GM19240 (cell line): ENCODE results near the gene CDH12.
"Not testable (repeated sequence)": the region's sequence is repeated elsewhere in the genome, so short reads cannot be mapped to it uniquely, and the experiment has no call there.

Experiments
- DNase-seq: peaks from one replicate; pipeline ENCODE4 v3.0.0; 2011; ENCODE audit warnings: low spot score; ENCODE audit not compliant: insufficient read length

Gene CDH12

DNA sequence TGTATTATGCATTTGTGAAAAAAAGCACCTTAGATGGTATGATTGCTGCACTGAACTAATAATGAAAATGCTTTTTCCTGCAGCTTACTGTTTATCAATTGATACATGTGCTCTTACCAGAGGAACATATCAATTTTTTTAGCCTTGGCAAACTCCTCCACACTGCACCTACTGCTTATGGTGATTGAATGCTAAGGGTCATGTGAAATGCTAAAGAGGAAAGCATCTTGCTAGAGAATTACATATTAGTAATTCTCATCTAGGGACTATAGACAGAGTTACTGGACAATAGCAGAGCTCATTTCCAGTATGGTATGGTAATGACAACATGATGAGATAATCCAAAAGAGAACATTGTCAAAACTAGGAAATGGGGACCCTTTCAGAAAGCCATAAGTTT, 817.1 kb downstream of the CDH12 start:
- no peak for DNase-seq

GRCh38 chr5:22033066-22033465, 820.1 kb downstream of the CDH12 start:
- DNase-seq = no peak

DNA sequence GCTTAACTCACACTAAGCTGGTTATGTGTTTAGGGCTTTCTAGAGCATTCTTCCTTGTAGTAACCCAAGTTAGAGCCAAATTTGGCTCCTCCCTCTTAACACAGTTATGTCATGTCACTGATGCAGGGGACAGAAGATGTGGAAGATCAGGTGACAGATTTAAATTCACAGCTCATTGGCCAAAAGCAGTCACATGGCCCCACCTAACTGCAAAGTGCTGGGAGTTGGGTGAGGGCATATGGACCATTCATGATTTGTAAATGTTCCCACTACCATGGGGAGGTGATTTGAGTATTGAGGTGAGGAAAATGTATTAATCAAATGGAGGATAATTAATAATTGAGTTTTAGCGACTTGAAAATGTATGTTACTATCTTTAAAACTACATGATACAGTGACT, 829.4 kb downstream of the CDH12 start:
- no peak for DNase-seq

GRCh38 chr5:22012893-22013292, 840.3 kb downstream of the CDH12 start:
- not testable (repeated sequence) for DNase-seq

DNA sequence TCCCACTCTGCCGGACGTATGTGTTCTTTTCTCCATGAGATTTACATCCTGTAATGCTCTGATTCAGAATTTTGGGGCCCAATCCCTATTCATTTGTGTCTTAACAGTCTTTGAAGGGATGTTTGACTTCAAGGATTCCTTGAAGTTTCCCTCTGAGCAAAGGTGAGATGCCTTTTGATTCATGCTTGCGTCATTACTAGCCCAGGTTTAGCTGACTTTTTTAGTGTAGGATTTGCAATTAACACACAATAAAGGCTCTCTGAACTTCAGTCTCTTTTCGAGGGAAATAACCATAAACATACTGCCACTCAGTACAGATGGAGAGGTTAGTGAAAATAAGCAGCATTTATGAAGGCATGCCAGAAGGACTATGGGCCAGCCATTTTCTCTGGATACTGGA, 842.3 kb downstream of the CDH12 start:
- DNase-seq = not testable (repeated sequence)

DNA sequence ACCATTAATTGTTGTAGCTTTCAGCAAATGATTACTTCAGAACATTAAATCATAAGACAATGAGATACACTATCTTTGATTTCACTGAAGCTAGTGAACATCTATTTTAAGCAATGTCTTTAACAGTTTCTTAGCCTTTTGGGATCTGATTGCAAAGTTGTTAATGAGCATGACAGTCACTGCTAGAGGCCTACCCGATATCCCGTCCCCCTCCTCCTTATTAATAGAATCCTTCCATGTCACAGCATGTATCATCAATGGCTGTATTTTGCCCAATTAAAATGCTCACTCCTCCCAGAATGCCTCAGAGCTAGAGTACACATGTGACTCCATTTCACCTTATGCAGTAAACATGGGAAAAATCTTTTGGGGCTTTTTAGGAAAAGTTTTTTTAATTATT, 852.0 kb downstream of the CDH12 start:
- DNase-seq = not testable (repeated sequence)

DNA sequence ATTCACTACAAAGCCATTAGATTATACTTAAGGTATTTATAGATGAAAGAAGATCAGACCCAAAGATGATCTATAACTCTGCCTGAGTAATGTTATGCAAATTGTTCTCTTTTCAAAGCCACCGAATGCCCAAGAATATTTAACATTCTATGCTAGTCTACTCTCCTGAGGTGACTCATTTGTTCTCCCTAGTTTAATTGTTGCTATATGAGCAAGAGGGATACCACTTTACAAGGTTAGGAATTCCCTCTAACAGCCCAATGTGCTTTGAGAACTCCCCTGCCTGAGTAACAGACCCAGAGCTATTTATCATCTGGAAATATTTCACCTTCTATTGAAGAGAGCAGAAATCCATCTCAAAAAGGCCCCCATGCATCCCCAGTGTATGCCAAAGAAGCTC, 867.3 kb downstream of the CDH12 start:
- DNase-seq = not testable (repeated sequence)

DNA sequence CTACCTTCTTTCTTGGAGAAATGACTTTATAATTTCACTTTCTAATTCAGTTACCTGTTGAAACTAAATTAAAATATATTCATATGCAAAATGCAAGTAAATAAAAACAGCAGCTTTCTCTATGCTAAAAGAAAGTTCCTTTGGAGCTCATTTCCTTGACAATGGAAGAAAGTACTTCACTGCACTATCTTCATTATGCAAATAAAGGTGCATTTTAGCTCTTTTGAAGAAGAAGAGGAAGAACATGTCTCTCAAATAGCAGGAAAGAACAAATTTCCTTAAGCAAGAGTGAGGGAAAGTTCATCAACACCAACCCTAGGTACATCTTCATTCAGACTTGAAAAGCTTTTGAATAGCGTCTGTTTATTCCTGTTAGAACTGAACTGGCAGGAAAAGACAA, 901.6 kb downstream of the CDH12 start:
- DNase-seq = not testable (repeated sequence)

DNA sequence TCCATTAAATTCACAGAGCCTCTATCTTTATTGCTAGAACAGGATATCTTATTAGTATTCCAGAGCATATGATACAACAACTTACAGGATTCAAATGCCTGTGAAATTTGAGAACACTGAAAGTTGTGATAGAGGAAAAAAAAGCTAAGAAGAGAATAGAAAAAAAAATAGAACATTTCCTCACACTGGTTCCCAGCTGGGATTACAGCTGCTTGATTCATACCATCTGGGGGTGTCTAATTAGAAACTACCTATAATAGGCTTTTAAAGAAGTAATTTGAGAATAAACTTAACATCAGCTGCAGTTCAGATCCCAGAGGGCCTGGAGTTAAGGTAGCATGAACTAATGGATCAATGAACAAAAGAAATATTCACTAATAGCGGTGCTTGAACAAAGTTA, 922.0 kb downstream of the CDH12 start:
- DNase-seq = no peak

DNA sequence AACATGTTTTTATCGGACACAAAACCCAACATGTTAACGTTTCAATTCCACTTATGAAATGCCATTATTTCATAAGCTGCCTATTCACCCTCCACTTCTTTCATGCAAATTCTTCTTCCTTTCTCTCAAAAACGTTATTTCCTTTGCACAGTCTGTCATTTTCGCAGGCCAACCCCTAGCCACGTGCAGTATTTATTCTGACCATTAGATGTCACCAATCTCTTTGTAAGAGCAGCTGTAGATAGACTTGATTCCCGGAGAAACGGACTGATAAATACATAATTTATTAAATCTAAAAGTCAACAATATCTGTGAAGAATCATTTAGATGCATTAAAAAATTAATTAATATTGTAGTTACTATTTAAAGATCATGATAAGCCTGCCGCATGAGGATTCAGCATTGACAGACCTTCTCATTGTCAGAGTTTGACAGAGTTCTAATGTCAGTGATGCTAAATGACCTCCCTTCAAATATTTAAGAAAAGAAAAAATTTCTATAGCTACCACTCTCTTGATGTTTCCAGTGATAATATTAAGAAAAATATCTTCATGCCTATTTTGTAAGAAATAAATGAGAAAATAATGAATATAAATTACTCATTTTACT, 933.6 kb downstream of the CDH12 start:
- peak; percentile 8 for DNase-seq

DNA sequence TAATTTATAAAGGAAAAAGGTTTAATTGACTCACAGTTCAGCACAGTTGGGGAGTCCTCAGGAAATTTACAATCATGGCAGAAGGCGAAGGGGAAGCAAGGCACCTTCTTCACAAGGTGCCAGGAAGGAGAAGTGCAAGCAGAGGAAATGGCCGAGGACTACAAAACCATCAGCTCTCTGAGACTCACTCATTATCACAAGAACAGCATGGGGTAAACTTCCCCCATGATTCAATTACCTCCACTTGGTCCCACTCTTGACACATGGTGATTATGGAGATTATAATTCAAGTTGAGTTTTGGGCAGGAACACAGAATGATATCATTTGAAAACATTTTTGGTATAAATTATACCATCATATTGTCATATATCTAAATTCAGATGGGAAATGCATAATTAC, 934.7 kb downstream of the CDH12 start:
- DNase-seq = no peak

DNA sequence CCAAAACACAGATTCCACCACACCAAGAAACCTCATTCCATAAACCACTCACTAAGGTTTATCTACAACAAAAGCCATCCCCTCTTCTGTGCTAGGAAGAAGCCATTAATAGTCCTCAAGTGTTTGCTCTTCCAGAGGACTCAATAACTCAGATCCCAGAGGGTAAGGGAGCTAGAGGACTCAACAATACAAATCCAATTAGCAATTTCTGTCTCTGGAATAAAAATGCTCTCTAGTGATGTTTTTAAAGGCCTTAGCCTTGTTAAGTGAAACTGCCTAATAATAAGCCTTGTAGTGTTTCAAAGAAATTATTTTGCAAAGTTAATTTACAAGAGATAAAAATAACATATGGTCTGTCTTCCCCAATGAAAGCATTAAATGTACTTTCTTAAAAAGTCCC, 942.4 kb downstream of the CDH12 start:
- DNase-seq = no peak

GRCh38 chr5:21895766-21896350, 957.3 kb downstream of the CDH12 start:
- no peak for DNase-seq

DNA sequence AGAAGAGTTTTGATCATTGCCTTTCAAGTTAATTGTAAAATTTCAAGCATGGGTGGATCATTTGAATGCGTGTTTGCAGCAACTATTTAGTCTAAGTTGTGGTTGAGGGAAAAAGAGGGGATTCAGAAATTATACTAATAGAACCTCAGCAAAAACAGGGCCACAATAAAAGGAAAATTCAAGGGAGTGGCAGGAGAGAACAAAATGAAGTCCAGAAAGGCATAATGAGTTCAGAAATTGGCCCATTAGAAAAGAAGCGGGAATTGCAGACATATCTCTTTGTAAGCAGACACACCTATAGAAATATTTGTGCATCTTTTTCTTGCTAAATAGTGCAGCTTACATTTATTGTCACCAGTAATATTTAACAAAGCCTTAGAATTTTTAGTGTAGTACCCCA, 960.0 kb downstream of the CDH12 start:
- DNase-seq = no peak

- DNase-seq = no peak
Observed at GRCh38 chr5:21889581-21889980, 963.6 kb downstream of the CDH12 start.

GRCh38 chr5:21882074-21882745, 970.9 kb downstream of the CDH12 start:
- DNase-seq = no peak

DNA sequence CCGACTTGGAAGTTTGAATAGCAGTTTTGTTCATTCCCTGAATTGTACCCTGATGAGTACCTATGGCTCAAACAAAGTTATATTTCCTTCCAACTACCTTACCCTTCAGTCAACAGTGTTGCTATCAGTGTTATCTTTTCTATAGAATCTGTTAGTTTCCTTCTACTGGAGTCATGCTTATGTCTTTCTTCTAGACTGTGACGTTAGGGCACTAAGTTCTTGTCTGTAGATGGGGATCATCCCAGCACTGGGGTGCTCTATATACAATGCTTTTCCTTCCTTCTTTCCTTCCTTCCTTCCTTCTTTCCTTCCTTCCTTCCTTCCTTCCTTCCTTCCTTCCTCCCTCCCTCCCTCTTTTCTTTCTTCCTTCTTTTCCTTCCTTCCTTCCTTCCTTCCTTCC, 973.0 kb downstream of the CDH12 start:
- DNase-seq = no peak

DNA sequence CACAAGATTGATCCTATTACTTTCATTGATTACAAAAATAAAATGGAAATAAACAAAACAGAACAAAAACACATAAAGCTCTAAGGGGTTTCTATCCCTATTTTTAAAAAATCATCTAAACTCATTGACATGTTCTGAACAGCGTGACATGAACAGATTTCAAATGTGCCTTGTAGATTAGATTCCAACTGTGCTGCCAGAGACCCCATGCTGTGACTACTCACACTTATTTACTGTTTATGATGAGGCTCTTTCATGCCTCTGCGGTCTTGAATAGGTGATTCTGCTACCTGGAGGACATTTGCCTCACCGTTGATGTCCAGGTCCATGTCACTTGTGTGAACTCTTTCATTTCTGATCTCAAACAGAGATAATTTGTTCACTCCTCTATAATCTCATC, 990.2 kb downstream of the CDH12 start:
- no peak for DNase-seq

DNA sequence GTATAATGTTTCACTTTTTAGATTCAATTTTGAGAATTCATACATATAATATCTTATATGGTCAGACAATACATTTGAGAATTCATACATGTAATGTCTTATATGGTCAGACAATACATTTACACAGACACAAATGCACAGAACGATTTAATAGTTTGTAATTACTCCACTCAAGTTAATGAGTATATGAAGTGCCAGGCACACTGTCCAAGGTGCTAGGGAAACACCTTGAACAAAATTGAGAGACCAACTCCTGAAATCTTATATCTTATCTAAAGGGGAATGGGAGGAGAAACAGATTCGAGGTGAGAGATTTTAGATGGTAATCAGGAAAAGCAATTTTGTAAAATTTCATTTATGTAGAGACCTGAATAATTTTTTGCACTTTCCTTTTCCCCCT, 994.7 kb downstream of the CDH12 start:
- DNase-seq = no peak

DNA sequence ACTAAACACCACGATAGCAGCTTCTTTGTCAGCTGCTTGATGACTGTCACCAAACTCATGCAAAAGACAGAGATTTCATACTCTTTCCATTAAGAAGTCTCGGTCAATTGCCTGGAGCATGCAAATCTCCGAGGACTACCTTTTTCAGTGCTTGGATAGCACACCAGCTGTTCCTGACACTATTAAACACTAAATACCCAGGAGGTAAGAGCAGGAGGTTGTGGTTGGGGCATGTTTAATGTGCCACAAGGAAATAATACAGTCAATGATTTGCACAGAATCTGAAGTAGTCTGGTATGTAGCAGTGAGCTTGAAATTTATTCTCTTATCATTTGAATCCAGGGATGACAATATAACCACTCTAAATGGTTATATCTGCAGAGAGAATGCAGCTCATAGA, 996.2 kb downstream of the CDH12 start:
- no peak for DNase-seq

- DNase-seq = no peak
Observed at GRCh38 chr5:21847300-21847699, 1005.8 kb downstream of the CDH12 start.

DNA sequence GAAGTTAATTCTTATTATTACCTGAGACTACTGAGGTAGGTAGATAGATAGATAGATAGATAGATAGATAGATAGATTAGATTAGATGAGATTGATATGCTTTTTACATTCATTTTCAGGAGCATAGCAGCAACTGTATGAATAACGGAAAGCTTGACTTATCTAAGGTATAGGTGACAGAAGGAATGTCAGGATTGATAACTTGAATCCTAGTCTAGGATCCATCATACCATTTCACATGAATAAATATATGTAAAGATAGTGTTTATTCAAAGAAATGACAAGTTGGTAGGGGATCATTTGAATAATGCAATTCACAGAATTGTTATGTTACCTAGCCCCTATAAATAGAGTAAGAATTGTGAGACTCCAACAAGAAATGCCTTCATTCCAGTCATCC, 1008.2 kb downstream of the CDH12 start:
- no peak for DNase-seq

DNA sequence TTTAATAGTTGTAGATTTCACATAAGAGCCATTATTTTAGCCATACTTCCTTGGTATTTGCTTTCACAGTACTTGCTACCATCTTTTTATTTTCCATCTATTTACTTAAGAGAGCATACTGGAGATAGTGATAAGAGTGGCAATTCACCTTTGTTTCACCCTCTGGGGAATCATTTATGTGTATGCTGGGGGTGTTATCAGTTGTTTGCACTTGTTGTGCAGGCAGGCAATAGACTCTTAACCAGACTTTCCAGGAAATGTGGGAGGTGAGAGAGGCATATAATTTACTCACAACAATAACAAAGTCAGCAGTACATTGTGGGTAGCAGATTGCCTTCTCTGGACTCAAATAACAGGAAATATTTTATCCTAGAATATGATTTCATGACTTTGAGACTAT, 1018.3 kb downstream of the CDH12 start:
- no peak for DNase-seq
